Activated T-helper 1 cell treated with anti-CD3 and anti-CD28 coated beads, Interleukin-2, amount 50 U/mL, for 16 hours (primary cell): ENCODE results near the gene TSPY4.
"Not testable (repeated sequence)": the region's sequence is repeated elsewhere in the genome, so short reads cannot be mapped to it uniquely, and the experiment has no call there.

Experiments used
- DNase-seq, 2 donors: peaks; one replicate each; pipeline ENCODE4 v3.0.0-alpha.2; 2020; ENCODE audit warnings: low read depth in 1 of 2, low spot score in 1 of 2

Gene TSPY4

GRCh38 chrY:9337164-9337563 lies at the start of gene TSPY4:
TSPY4 (plus strand) TSS chrY:9337464; CDS start chrY:9337510, 46 bp downstream.
- DNase-seq: not testable (repeated sequence)

- DNase-seq: no peak
Measured at GRCh38 chrY:9320996-9321395, 16.3 kb upstream of the TSPY4 start.

- DNase-seq: not testable (repeated sequence)
Measured at GRCh38 chrY:9357497-9357896, 20.2 kb downstream of the TSPY4 start, which contains the start of gene TSPY8. TSPY8 (plus strand) TSS chrY:9357797; CDS start chrY:9357843, 46 bp downstream.
